K562 (cell line): ENCODE results near the gene GPD2.
"Not testable (repeated sequence)": the region's sequence is repeated elsewhere in the genome, so short reads cannot be mapped to it uniquely, and the experiment has no call there.

ENCODE experiments used
- CBX5 ChIP-seq: IDR thresholded peaks from 2 replicates; pipeline ENCODE4 v1.6.1; 2014; ENCODE audit warnings: low read depth, borderline replicate concordance
- E2F1 ChIP-seq: sonication (generic); formaldehyde crosslinking; IDR thresholded peaks from 2 replicates; pipeline ENCODE4 v1.8.1; 2023; ENCODE audit warnings: mild to moderate bottlenecking, missing genetic modification reagents, moderate library complexity
- ETV1 ChIP-seq: fragments of 450-650 bp; conservative IDR thresholded peaks from 2 replicates; pipeline ENCODE4 v1.6.1; 2016; ENCODE audit warnings: missing genetic modification characterization, control low read depth, low read depth, missing compliant biosample characterization
- NFRKB ChIP-seq: fragments of 450-650 bp; IDR thresholded peaks from 2 replicates; pipeline ENCODE4 v1.6.1; 2016; ENCODE audit warnings: low read depth
- NR2C1 ChIP-seq, 2 experiments: fragments of 450-650 bp; IDR thresholded peaks; 2 replicates each; pipeline ENCODE4 v1.6.1; 2017; ENCODE audit warnings: mild to moderate bottlenecking in 2 of 2, antibody characterized with exemption in 1 of 2, inconsistent platforms in 1 of 2, missing compliant biosample characterization in 1 of 2, missing genetic modification characterization in 1 of 2
- POU5F1 ChIP-seq: fragments of 150-350 bp; IDR thresholded peaks from 2 replicates; pipeline ENCODE4 v1.6.1; 2014; ENCODE audit warnings: borderline replicate concordance, low read length, low read depth, mild to moderate bottlenecking; ENCODE audit not compliant: partially characterized antibody
- RAD21 ChIP-seq, 2 experiments: fragments of 250-450 bp in 1 of 2; fragments of 450-650 bp in 1 of 2; sonication (Bioruptor Pico) in 1 of 2; formaldehyde crosslinking in 1 of 2; IDR thresholded peaks in 1 of 2; conservative IDR thresholded peaks in 1 of 2; 2 replicates each; pipeline versions ENCODE4 v1.4.0 to v1.8.0; 2020 to 2022; ENCODE audit warnings: mild to moderate bottlenecking in 2 of 2, moderate library complexity in 1 of 2
- SMAD4 ChIP-seq: fragments of 250-450 bp; sonication (Bioruptor Pico); conservative IDR thresholded peaks from 2 replicates; pipeline ENCODE4 v1.8.0; 2021; ENCODE audit warnings: inconsistent platforms, mild to moderate bottlenecking, moderate library complexity
- SMARCA5 ChIP-seq: fragments of 450-650 bp; IDR thresholded peaks from 2 replicates; pipeline ENCODE4 v1.6.1; 2016
- TRIM24 ChIP-seq, 2 experiments: fragments of 450-650 bp; IDR thresholded peaks; 2 replicates each; pipeline ENCODE4 v1.6.1; 2016
- ZNF165 ChIP-seq: fragments of 250-450 bp; sonication (Bioruptor Pico); IDR thresholded peaks from 2 replicates; pipeline ENCODE4 v1.4.0; 2020; ENCODE audit warnings: borderline replicate concordance
- TF ChIP-seq, protein P1 (sequence below), 3 experiments: IDR thresholded peaks in 2 of 3; conservative IDR thresholded peaks in 1 of 3; 2 replicates each; pipeline ENCODE4 v1.5.1; 2011 to 2012; ENCODE audit warnings: low read length in 3 of 3, mild to moderate bottlenecking in 3 of 3, control low read depth in 2 of 3, improper control_type of control experiment in 1 of 3, inconsistent platforms in 1 of 3, low read depth in 1 of 3, mixed read lengths in 1 of 3, moderate library complexity in 1 of 3; ENCODE audit not compliant: insufficient read depth in 2 of 3

DNA sequence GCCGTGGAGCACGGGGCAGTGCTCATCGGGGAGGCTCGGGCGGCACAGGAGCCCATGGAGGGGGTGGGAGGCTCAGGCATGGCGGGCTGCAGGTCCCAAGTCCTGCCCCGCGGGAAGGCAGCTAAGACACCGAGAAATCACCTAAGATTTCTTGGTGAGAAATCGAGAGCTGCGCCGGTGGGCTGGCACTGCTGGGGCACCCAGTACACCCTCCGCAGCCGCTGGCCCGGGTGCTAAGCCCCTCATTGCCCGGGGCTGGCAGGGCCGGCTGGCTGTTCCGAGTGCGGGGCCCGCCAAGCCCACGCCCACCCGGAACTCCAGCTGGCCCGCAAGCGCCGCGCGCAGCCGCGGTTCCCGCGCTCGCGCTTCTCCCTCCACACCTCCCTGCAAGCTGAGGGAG is 181.9 kb downstream of the GPD2 start:
- not testable (repeated sequence) for TF ChIP-seq CBX5; SMARCA5; ETV1; NFRKB; SMAD4 (CRISPR knock-in tag); TRIM24 (IDR thresholded peaks at IDR 0.05); POU5F1; E2F1; RAD21 (CRISPR knock-in tag; conservative IDR thresholded peaks at IDR 0.05 in 1 of 2, IDR thresholded peaks at IDR 0.05 in 1 of 2); ZNF165 (CRISPR knock-in tag); NR2C1 (IDR thresholded peaks at IDR 0.05); NR2C1 (tag; IDR thresholded peaks at IDR 0.05)
- TF ChIP-seq, protein P1, sequence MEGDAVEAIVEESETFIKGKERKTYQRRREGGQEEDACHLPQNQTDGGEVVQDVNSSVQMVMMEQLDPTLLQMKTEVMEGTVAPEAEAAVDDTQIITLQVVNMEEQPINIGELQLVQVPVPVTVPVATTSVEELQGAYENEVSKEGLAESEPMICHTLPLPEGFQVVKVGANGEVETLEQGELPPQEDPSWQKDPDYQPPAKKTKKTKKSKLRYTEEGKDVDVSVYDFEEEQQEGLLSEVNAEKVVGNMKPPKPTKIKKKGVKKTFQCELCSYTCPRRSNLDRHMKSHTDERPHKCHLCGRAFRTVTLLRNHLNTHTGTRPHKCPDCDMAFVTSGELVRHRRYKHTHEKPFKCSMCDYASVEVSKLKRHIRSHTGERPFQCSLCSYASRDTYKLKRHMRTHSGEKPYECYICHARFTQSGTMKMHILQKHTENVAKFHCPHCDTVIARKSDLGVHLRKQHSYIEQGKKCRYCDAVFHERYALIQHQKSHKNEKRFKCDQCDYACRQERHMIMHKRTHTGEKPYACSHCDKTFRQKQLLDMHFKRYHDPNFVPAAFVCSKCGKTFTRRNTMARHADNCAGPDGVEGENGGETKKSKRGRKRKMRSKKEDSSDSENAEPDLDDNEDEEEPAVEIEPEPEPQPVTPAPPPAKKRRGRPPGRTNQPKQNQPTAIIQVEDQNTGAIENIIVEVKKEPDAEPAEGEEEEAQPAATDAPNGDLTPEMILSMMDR (IDR thresholded peaks at IDR 0.05 in 2 of 3, conservative IDR thresholded peaks at IDR 0.05 in 1 of 3; ENCODE audit: insufficient read depth in 2 of 3, low read depth in 1 of 3, low read length in 3 of 3) = not testable (repeated sequence)
